CD4-positive, alpha-beta T cell treated with Interleukin-17A for 1 hour (primary cell): ENCODE data around the gene SLC35E2B.
"Not testable (repeated sequence)": the region's sequence is repeated elsewhere in the genome, so short reads cannot be mapped to it uniquely, and the experiment has no call there.

Experiments used
- DNase-seq: peaks from one replicate; pipeline ENCODE4 v3.0.0-alpha.2; 2020

Gene SLC35E2B

DNA sequence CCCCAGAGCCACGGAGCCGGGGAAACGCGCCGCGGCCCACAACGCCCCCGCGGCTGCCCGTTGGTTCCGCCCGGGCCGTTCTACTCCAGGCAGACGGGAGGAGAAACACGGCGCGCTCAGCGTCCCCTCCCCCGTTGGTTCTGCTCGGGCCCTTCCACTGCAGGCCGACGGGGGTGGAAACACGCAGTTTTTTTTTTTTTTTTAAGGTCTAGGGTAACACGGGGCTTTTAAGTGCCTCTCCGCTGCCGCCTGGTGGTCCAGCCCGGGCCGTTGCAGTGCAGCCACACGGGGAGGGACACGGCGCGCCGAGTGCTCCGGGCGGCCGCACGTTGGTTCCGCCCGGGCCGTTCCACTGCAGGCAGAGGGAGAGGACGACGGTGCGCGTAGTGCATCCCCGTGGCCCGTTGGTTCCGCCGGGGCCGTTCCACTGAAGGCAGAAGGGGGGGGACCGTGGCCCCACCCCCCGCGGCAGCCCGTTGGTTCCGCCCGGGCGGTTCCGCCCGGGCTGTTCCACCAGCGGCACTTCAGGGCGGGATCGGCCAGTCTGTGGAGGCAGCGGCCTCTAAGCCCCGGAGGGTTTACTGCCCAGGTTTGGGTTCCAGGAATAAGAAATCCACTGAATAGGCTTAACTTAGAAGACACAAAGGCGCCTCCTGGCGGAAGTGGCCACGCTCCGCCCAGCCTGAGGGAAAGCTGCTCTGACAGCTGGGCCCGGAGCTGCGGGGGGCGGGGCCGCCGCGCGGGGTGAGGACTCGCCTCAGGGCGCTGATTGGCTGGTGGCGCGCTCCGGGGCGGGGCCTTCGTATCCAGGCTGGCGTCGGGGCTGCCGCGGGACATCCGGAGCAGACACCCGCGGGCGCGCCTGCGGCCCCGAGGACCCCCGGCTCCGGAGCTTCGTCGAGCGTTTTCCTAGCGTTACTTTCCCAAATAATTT is at the start of gene SLC35E2B:
Gene SLC35E2B (minus strand): TSS at position 82 of the 934 bp plus-strand sequence. CDS start 16,096 bp downstream, outside the sequence.
- peak; percentile 98 for DNase-seq

- not testable (repeated sequence) for DNase-seq
These were observed 48.4 kb upstream of the SLC35E2B start for GRCh38 chr1:1741013-1741412.

DNA sequence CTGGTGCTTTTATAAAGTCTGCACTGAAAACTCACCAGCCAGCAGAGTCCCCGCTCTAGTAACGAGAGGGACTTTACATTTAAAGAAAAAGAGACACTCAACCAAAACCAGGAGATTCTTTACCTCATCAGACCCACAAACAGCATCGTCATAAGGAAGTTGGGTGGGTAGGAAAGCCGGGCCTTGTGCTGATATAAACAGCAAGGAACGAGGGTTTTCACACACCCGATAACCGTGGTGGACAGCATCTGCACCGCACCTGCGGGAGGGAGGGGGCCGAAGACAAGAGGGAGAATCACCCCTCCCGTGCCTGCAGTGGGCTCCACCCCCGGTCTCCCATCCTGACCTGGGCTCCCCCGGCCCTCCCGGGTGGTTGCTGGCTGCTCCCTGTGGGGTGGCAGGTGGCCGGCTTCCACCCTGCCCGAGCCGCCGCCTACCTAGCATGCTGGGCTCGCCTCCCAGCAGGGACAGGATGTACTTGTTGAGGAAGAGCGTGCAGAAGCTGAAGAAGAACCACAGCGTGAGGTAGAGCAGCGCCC is 46.3 kb upstream of the SLC35E2B start:
- not testable (repeated sequence) for DNase-seq

DNA sequence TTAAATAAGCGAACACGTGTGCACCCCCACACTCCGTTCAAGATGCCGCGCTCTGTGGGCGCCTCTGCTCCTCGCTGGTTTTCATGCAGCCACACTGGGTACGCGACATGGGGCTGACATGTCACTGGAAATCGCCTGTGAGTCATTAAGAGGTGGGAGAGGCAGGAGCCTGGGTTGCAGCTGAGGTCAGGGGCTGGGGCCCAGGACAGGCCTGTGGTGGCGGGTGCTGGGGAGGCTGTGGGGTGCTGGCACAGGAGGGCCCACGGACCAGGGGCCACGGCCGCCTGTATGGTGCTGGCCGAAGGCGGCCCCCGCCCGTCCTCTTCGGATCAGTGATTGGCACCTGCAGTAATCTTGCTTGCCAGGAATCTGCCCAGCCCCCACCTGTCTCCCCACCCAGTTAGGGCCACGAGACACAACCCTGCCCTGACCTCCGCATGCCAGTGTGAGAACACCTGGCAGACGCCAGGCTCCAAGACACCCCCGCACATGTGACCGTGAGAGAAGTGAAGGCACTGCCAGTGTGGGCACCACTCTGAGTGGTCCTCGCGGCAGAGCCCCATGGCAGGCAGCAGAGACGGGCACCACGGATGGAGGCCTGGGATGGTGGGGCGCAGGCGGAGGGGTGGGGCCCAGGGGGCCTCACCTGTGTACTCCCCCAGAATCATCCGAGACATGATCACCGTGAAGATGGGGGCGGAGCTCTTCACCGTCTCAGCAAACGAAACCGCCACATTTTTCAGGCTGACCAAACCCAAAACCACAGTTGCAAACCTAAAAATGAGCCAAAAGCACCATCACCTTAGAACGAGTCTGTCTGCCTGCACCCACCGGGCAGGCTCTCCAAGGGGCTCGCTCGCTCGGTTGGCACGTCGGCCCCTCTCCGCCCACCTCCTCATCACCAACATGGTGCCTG is 45.3 kb upstream of the SLC35E2B start:
- DNase-seq, result not testable (repeated sequence)

DNA sequence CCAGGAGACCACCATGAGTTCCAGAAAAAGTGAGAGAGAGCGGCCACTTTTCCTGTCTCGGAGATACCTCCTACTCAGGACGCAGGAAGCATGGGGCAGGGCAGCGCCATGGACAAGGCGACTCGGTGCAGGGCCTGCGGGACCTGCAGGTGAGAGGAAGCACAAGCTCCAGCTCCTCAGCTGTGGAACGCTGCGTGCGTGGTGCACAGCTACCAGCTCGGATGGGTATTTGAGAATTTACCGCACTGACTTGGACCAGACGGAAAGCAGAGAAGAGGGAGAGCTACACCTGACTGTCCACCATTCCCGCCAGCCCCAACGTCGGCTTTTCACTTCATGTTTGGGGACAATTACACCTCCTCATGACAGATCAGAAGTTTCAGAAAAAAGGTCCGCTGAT is 39.8 kb upstream of the SLC35E2B start:
- DNase-seq, result no peak

DNA sequence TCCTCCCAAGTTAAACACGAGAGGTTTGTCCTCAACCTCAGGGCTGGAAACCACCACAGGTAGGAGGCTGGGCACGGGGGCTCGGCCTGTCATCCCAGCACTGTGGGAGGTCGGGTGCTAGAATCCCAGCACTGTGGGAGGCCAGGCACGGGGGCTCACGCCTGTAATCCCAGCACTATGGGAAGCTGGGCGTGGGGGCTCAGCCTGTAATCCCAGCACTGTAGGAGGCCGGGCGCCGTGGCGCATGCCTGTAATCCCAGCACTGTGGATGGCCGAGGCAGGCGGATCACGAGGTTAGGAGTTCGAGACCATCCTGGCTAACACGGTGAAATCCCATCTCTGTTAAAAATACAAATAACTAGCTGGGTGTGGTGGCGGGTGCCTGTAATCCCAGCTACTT is 38.3 kb upstream of the SLC35E2B start:
- DNase-seq, result no peak

DNA sequence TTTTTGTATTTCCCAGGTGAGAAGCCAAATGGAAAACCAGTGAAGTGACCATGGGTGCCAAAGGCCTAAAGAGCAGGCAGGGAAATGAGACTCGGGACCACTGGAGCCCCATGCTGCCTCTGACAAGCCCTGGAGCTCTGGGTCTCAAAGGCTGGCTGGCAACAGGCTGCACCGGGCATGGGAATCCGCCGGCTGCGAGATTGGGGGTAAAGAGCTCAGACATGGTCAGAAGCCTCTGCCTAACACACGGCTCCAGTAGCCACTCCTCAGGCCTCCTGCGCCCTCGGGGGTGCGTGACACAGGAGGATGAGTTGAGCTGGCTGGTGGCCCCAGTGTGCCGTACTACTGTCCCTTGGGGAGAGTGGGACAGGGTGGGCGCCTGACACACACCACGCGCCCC is 37.6 kb upstream of the SLC35E2B start:
- DNase-seq, result not testable (repeated sequence)

DNA sequence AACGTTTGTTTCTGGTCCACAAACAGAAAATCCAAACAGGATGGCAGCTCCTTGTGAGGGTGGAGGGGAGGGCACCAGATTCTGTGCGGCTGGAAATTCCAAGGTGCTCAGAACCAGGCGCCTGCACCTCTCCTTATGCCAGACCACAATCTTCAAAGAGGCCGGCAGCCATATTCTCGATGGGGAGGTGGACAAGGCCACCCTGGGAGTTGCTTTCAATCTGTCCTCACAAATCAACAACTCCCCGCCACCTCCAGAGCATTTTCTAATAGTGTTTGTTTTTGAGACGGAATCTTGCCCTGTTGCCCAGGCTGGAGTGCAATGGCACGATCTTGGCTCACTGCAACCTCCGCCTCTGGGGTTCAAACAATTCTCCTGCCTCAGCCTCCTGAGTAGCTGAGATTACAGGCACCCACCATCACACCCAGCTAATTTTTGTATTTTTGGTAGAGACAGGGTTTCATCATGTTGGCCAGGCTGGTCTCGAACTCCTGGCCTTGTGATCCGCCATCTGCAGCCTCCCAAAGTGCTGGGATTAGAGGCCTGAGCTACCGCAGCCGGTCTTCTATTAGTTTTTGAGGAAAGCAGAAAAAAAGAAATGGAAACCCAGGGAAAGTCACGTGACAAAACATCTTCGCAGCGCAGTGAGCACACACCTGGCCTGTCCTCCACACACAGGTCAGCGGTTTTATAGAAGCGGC is 36.7 kb upstream of the SLC35E2B start:
- DNase-seq, result not testable (repeated sequence)

DNA sequence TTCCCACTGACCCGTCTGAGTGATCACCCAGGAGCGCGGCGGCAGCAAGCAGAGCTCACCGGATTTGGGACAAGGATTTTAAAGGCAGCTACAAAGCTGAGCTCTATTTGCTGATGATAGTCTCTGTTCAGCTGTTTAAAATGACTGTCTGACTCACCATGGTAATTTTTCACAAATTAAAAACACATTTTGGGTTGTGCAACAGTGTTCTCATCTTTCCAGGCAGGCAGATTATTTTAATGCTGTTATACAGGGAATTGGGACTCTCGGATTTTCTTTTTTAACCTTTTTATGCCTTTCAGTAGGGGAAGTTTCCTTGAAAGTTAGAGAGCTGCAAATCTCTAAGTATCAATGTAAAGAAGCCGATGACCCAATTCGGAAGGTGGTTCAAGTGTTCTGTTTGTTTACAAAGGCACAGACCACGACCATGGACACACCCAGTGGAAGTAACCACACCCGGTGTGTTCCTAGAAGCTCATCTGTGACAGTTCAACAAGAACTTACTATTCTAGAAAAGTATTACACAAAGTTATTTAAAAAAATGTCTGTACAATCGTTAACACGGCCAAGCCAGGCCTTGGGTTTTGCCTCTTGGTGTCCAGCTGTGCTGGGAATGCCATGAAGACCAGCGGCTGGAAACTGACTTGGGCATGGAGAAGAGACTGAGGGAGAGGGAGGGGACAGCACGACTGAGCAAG is 35.9 kb upstream of the SLC35E2B start:
- peak; percentile 65 for DNase-seq

- not testable (repeated sequence) for DNase-seq
These were observed 34.6 kb upstream of the SLC35E2B start for GRCh38 chr1:1727131-1727651.

DNA sequence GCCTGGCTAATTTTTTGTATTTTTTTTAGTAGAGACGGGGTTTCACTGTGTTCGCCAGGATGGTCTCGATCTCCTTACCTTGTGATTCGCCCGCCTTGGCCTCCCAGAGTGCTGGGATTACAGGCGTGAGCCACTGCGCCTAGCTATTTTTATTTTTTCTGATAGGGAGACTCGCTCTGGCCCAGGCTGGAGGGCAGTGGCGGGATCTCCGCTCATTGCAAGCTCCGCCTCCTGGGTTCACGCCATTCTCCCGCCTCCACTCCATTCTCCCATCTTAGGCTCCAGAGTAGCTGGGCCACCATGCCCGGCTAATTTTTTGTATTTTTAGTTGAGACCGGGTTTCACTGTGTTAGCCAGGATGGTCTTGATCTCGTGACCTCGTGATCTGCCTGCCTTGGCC is 33.5 kb upstream of the SLC35E2B start:
- not testable (repeated sequence) for DNase-seq

DNA sequence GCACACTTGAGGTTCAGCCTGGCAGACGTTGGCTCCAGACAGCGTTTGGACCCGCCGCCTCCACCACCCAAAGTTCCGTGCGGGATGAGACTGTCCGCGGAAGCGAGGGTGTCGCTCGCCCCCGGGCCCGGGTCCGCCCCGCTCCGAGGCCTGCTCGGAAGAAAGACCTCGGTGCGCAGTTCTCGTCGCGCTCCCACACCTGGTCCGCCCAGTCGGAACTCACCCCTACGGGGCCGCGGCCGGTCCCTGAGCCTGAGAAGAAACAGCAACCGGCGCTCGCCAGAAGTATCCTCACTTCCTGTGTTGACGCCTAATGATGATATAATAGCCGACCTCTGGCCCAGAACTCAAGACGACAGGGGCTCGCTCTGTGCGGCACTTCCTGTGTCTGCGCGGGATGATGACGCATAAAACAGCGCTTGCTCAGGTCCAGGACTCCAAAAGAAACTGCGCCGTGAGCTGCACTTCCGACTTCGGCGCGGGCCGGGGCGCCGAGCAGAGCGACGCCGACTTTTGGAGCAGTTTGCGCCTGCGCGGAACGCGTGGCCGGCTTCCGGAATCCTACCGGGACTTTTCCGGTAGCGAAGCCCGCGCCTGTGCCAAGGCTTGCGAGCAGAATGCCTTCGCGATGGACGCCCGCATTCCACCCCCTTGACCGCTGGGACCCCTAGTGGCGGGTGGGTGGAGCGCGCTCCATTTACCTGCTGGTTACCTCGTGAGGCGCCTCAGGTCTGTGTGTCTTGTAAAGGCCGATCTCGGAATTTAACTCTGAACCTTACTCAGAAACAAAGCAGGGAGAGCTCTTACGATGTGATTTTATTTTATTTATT is 31.7 kb upstream of the SLC35E2B start, which contains the start of gene CDK11A:
Gene CDK11A (minus strand): TSS at position 323 of the 830 bp plus-strand sequence. CDS start 1,539 bp downstream, outside the sequence.
- peak; percentile 99 for DNase-seq

- DNase-seq, result no peak
These were observed 28.6 kb upstream of the SLC35E2B start for GRCh38 chr1:1721201-1721600.

GRCh38 chr1:1715109-1715883 is 22.7 kb upstream of the SLC35E2B start:
- DNase-seq, result not testable (repeated sequence)

- not testable (repeated sequence) for DNase-seq
These were observed 15.3 kb upstream of the SLC35E2B start for GRCh38 chr1:1707897-1708296.

DNA sequence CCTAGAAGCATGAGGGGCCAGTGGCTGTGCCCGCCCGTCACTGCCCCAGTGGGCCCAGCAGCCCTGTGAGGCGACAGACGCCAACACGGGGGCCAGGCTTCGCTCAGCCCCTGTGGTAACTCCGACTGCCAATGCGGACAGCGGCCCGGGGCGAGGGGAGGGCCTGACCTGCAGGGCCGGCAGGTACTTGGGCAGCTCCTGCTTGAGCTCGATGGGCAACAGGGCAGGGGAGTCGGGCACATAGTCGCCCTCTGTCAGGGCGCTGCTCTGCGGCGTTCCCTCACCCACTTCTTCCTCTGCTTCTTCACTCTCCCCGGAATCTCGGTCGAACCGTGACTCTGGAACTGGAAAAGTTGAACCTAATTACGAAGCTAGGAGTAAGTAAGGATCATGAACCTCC is 14.6 kb upstream of the SLC35E2B start:
- DNase-seq, result not testable (repeated sequence)

GRCh38 chr1:1705623-1706022 is 13.0 kb upstream of the SLC35E2B start:
- DNase-seq, result not testable (repeated sequence)

- not testable (repeated sequence) for DNase-seq
These were observed 11.8 kb upstream of the SLC35E2B start for GRCh38 chr1:1704284-1704957.

- DNase-seq, result no peak
These were observed 11.2 kb upstream of the SLC35E2B start for GRCh38 chr1:1703796-1704195.
